CD4-positive, alpha-beta T cell (primary cell): ENCODE data around the gene FSTL5. TPM values are rescaled to one million over a fixed set of nuclear protein-coding genes. Genes with fewer than 3 reads are reported as not detected.

Source experiments
- ATAC-seq: fragments of 200-7000 bp; cut with Tn5 transposase; one replicate; pipeline ENCODE4 v1.10.0; 2022; ENCODE audit warnings: mild to moderate bottlenecking; ENCODE audit not compliant: poor library complexity
- CTCF ChIA-PET: fragments of 350-600 bp; sonication (Branson Sonifier 250); formaldehyde crosslinking; loops from one replicate; lab custom pipeline; 2021; ENCODE audit warnings: antibody characterized with exemption, inconsistent platforms; lab: Charles Lee
- POLR2A ChIA-PET: fragments of 350-600 bp; sonication (Branson Sonifier 250); formaldehyde crosslinking; loops from one replicate; lab custom pipeline; 2021; ENCODE audit warnings: antibody characterized with exemption, inconsistent platforms; lab: Charles Lee
- DNase-seq, 14 experiments: peaks; one replicate each; pipeline ENCODE4 v3.0.0-alpha.2; 2013 to 2020; ENCODE audit warnings: mixed read lengths in 2 of 14
- H3K27ac ChIP-seq, 2 donors: one replicate each; pipeline versions ENCODE4 v1.5.1 to v1.7.0; 2013; ENCODE audit warnings: low read length in 2 of 2, low read depth in 1 of 2, mild to moderate bottlenecking in 1 of 2
- H3K27me3 ChIP-seq, 2 experiments: 1 replicate in 1 of 2; 2 replicates in 1 of 2; pipeline versions ENCODE4 v1.6.1 to v1.7.0; 2013; ENCODE audit warnings: low read length in 2 of 2, control low read depth in 1 of 2, mild to moderate bottlenecking in 1 of 2, moderate library complexity in 1 of 2; ENCODE audit not compliant: insufficient read depth in 2 of 2, control insufficient read depth in 1 of 2
- H3K36me3 ChIP-seq: one replicate; pipeline ENCODE4 v1.6.1; 2013; ENCODE audit warnings: low read length, control low read depth; ENCODE audit not compliant: insufficient read depth
- H3K4me1 ChIP-seq: one replicate; pipeline ENCODE4 v1.6.1; 2013; ENCODE audit warnings: low read length, control low read depth; ENCODE audit not compliant: insufficient read depth
- H3K4me3 ChIP-seq: one replicate; pipeline ENCODE4 v1.5.1; 2013; ENCODE audit warnings: mild to moderate bottlenecking, low read length, moderate library complexity
- H3K9me3 ChIP-seq, 2 experiments: 1 replicate in 1 of 2; 2 replicates in 1 of 2; pipeline versions ENCODE4 v1.6.1 to v1.7.0; 2013; ENCODE audit warnings: low read length in 2 of 2, mild to moderate bottlenecking in 2 of 2, control low read depth in 1 of 2, moderate library complexity in 1 of 2; ENCODE audit not compliant: control insufficient read depth in 1 of 2, insufficient read depth in 1 of 2
- H3K27ac Mint-ChIP-seq: one replicate; pipeline ENCODE4 v1.8.0; 2020; ENCODE audit warnings: mixed read lengths
- H3K27me3 Mint-ChIP-seq: one replicate; pipeline ENCODE4 v1.8.0; 2021; ENCODE audit warnings: mixed read lengths
- H3K36me3 Mint-ChIP-seq: one replicate; pipeline ENCODE4 v1.8.0; 2021; ENCODE audit warnings: low read depth, mixed read lengths
- H3K4me1 Mint-ChIP-seq: one replicate; pipeline ENCODE4 v1.8.0; 2021; ENCODE audit warnings: low read depth, mixed read lengths
- H3K4me3 Mint-ChIP-seq: one replicate; pipeline ENCODE4 v1.8.0; 2020; ENCODE audit warnings: mild to moderate bottlenecking, mixed read lengths
- H3K9me3 Mint-ChIP-seq: one replicate; pipeline ENCODE4 v1.8.0; 2020; ENCODE audit warnings: mixed read lengths
- CTCF ChIP-seq: fragments of 200-600 bp; IDR thresholded peaks from one replicate; pipeline ENCODE4 v1.8.0; 2022; ENCODE audit warnings: antibody characterized with exemption, mild to moderate bottlenecking
- intact Hi-C, 2 experiments: fragments of 100-400 bp; cut with DNase I in 1 of 2; cut with micrococcal nuclease in 1 of 2; formaldehyde crosslinking; loops; one replicate each; pipeline versions ENCODE4 v1.15.1 to v1.9.0; 2023 to 2025; cut with DNase I, micrococcal nuclease
- total RNA-seq, 174 experiments: library from RNA in 2 of 174; stranded (reverse) in 2 of 174; gene quantifications; one replicate each; pipeline ENCODE4 v1.2.3 and lab custom pipeline; 2021 to 2026

FSTL5 gene
- total RNA-seq, 2 experiments from 2014 or later, result not detected

GRCh38 chr4:162151850-162152249 is 11.9 kb downstream of the FSTL5 start:
- Mint-ChIP-seq H3K36me3 (no peaks in the 10 kb centered on the region), H3K4me1 (no peaks in the 10 kb centered on the region), H3K9me3 (peaks cover 2% of the 10 kb centered on the region), H3K4me3 (no peak overlapping the region), H3K27ac (no peak overlapping the region), H3K27me3 (no peaks in the 10 kb centered on the region)
- intact Hi-C loops, result no loop called here
- Histone ChIP-seq H3K4me3 (no peak overlapping the region), H3K36me3 (no peaks in the 10 kb centered on the region), H3K9me3 (peaks cover 0 to 3% of the 10 kb centered on the region in 2 experiments), H3K27ac (no peak overlapping the region), H3K4me1 (no peaks in the 10 kb centered on the region), H3K27me3 (no peaks in the 10 kb centered on the region)
- DNase-seq, result no peak
- CTCF ChIA-PET, result no interaction called here
- no peak for TF ChIP-seq CTCF
- ATAC-seq, result no peak
- POLR2A ChIA-PET, result no interaction called here

GRCh38 chr4:162151386-162151785 is 12.4 kb downstream of the FSTL5 start:
- Histone ChIP-seq H3K9me3 (peaks cover 0 to 7% of the 10 kb centered on the region in 2 experiments), H3K36me3 (no peaks in the 10 kb centered on the region), H3K27me3 (no peaks in the 10 kb centered on the region), H3K4me3 (no peak overlapping the region), H3K4me1 (no peaks in the 10 kb centered on the region), H3K27ac (no peak overlapping the region)
- H3K36me3 Mint-ChIP-seq, result no peaks in the 10 kb centered on the region
- H3K27me3 Mint-ChIP-seq, result no peaks in the 10 kb centered on the region
- no peak for TF ChIP-seq CTCF
- ChIA-PET CTCF (no interaction called here), POLR2A (no interaction called here)
- H3K9me3 Mint-ChIP-seq, result peaks cover 2% of the 10 kb centered on the region
- DNase-seq (no peak), ATAC-seq (no peak)
- no peak overlapping the region for H3K4me3 Mint-ChIP-seq
- H3K4me1 Mint-ChIP-seq, result no peaks in the 10 kb centered on the region
- intact Hi-C loops, result no loop called here
- no peak overlapping the region for H3K27ac Mint-ChIP-seq

GRCh38 chr4:162149644-162150043 is 14.2 kb downstream of the FSTL5 start:
- no peaks in the 10 kb centered on the region for H3K36me3 ChIP-seq
- ChIA-PET CTCF (no interaction called here), POLR2A (no interaction called here)
- no peak for ATAC-seq
- no peaks in the 10 kb centered on the region for H3K4me1 ChIP-seq
- no peak overlapping the region for H3K27ac ChIP-seq
- no peaks in the 10 kb centered on the region for H3K27me3 Mint-ChIP-seq
- H3K4me1 Mint-ChIP-seq, result no peaks in the 10 kb centered on the region
- no peaks in the 10 kb centered on the region for H3K36me3 Mint-ChIP-seq
- intact Hi-C loops, result no loop called here
- H3K4me3 ChIP-seq, result no peak overlapping the region
- no peak overlapping the region for H3K4me3 Mint-ChIP-seq
- TF ChIP-seq CTCF, result no peak
- H3K27me3 ChIP-seq, result no peaks in the 10 kb centered on the region
- peaks cover 0 to 7% of the 10 kb centered on the region in 2 experiments for H3K9me3 ChIP-seq
- H3K27ac Mint-ChIP-seq, result no peak overlapping the region
- peaks cover 2% of the 10 kb centered on the region for H3K9me3 Mint-ChIP-seq
- DNase-seq, result no peak
